Stomach (tissue), 4 donors: Measurements from ENCODE around the gene TRAF3IP1.

Experiments used
- CTCF ChIP-seq, 7 experiments: fragments of 450-650 bp in 4 of 7; fragments of 200-600 bp in 3 of 7; sonication (generic) in 3 of 7; IDR thresholded peaks; one replicate each; pipeline ENCODE4 v1.5.1; 2016 to 2019; ENCODE audit warnings: antibody characterized with exemption in 7 of 7, control low read depth in 2 of 7, mild to moderate bottlenecking in 1 of 7
- EP300 ChIP-seq: sonication (generic); formaldehyde crosslinking; IDR thresholded peaks from one replicate; pipeline ENCODE4 v1.6.1; 2017; ENCODE audit warnings: antibody characterized with exemption
- POLR2A ChIP-seq, 4 donors: fragments of 450-650 bp; IDR thresholded peaks; one replicate each; pipeline ENCODE4 v1.6.1; 2016; ENCODE audit warnings: antibody characterized with exemption in 4 of 4, control low read depth in 2 of 4, mild to moderate bottlenecking in 1 of 4, moderate library complexity in 1 of 4
- POLR2AphosphoS5 ChIP-seq, 3 donors: sonication (generic); formaldehyde crosslinking; IDR thresholded peaks; one replicate each; pipeline ENCODE4 v1.6.1; 2016; ENCODE audit warnings: antibody characterized with exemption in 3 of 3

- no peak for TF ChIP-seq CTCF (IDR thresholded peaks at IDR 0.05)
- TF ChIP-seq POLR2AphosphoS5 (IDR thresholded peaks at IDR 0.05): no peak
- TF ChIP-seq POLR2A (IDR thresholded peaks at IDR 0.05): no peak
- no peak for TF ChIP-seq EP300
These were observed 49.9 kb downstream of the TRAF3IP1 start for GRCh38 chr2:238370094-238370822.
